ENCODE measurements around the gene BASP1.
A peak's percentile ranks its signal among the peaks of the same experiment; 100 is the strongest.

BASP1 gene, protein sequence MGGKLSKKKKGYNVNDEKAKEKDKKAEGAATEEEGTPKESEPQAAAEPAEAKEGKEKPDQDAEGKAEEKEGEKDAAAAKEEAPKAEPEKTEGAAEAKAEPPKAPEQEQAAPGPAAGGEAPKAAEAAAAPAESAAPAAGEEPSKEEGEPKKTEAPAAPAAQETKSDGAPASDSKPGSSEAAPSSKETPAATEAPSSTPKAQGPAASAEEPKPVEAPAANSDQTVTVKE

DNA sequence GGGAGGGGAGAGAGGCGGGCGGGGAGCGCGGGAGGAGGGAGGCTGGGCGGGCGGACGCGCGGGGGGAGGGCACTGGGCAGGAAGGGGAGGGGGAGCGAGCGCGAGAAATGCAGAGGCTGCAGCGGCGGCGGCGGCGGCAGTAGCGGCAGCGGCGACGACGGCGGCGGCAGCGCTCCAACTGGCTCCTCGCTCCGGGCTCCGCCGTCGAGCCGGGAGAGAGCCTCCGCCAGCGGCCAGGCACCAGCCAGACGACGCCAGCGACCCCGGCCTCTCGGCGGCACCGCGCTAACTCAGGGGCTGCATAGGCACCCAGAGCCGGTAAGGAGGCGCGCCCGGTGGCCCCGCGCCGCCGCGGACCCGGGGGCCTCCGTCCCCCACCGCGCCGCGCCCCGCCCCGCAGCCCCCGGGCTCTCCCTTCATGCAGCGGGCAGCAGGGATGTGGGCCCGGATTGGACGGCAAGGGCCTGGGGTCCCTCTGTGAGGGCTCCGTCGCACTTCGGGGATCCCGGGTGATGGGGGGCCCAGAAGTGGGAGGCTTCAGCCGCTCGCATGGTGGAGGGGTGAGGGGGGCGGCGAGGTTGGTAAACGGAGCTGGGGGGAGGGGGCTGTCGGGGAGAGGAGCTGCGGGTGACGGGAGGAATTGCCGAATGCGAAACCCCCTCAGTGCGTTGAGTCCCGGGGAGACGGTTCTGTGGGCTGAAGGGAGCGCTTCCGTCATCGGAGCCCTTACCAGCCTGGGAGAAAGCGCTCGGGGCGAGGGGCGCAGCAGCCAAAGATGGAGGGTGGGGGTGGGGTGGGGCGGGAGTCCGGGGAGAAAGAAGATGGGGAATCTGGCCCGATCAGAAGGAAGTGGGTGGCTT lies at the start of gene BASP1:
BASP1 (plus strand) TSS at position 139 of the 860 bp plus-strand sequence. CDS start 57,586 bp downstream, outside the sequence.
- DNase-seq (ENCODE audit: low read depth): peak; percentile 71

DNA sequence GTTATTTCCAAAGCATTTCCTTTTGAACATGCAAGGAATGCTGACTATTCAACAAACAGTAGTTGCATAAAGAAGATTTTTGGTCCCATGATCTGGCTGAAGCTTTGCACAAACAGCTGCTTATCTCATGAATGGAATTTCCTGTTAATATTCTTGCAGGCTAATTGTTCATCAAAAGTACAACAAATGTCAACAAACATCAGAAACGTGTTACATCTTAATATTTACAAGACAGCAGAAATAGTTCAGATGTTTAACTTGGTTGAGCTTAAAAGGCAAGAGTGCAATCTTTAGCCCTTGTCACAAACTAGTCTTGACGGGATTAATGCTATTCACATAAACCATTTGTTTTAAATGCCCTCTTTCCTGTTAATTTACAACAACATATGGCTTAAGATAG lies 47.9 kb upstream of the BASP1 start:
- no peak for DNase-seq (ENCODE audit: low read depth)

DNA sequence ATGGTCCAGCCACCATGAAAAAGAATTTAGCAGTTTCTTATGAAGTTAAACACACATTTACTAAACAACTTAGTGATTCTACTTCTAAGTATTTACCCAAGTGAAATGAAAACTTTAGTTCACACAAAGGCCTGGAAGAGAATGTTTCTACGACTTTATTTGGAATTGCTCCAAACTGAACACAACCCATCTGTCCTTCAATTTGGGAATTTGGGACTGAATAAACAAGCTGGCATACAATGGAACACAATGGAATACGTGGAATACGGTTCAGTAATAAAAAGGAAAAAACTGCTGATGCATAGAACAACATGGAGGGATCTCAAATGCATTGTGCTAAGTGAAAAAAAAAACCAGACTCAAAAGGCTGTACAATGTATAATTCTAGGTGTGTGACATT lies 44.6 kb upstream of the BASP1 start:
- DNase-seq (ENCODE audit: low read depth): no peak

DNA sequence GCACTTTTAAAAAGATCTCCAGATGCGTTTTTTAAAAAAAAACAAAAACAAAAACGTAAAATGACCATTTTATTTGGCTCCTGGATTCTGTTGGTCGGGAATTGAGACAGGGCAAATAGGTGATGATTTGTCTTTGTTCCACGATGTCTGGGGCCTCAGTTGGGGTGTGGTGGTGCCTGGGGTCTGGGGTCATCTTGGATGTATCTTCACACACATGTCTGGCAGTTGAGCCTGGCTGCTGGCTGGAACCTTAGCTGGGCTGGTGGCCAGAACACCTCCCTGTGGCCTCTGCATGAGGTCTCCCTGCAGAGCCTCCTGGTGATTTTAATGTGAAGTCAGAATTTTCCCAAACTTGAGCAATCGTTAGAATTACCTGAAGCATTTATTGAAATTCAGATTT lies 42.5 kb upstream of the BASP1 start:
- DNase-seq (ENCODE audit: low read depth): no peak

DNA sequence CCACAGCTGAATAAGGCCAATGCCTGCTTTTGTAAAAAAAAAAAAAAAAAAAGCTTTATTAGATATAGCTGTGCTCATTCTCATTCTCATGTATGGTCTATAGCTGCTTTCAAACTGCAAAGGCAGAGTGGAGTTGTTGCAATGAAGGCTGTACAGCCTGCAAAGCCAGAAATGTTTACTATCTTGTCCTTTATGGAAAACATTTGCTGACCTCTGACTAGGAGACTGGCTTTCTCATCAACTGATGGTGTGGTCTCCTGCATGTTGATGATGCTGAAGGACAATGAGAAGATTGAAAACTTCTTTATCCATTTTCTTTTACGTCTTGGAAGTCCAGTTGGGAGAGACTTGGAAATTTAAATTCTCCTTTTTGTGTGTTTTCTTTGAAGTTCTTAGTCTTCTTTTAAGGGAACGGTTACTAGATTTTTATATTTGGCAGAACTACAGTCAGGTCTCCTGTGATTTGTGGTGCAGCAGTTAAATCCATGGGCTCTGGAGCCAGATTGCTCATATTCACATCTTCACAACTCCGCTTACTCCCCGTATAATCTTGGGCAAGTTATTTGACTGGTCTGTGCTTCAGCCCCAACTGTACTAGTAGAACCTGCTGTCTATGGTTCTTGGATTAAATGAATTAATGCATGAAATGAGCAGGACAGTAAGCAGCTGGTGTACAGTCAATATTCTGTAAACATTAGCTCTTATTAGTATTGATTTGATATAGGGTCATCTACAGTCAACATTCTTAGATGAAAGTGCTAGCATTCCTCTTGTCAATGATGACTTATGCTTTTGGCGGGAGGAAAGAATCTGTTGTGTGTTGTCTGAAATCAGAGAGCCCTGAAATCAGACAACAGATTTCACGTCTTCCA lies 39.7 kb upstream of the BASP1 start:
- DNase-seq (ENCODE audit: low read depth): no peak

DNA sequence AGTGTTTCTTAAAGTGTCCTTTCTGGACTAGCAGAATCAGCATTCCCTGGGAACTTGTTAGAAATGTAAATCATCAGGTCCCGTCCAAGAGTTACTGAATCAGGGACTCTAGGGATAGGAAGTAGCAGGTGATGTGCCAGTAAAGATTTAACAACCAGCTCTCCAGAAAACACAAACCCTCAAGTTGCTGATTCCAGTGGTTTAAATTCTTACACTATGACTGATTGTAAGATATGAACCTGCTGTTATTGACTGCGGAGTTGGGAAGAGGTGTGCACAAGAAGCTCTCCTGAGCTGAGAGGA lies 39.1 kb upstream of the BASP1 start:
- DNase-seq (ENCODE audit: low read depth): no peak

DNA sequence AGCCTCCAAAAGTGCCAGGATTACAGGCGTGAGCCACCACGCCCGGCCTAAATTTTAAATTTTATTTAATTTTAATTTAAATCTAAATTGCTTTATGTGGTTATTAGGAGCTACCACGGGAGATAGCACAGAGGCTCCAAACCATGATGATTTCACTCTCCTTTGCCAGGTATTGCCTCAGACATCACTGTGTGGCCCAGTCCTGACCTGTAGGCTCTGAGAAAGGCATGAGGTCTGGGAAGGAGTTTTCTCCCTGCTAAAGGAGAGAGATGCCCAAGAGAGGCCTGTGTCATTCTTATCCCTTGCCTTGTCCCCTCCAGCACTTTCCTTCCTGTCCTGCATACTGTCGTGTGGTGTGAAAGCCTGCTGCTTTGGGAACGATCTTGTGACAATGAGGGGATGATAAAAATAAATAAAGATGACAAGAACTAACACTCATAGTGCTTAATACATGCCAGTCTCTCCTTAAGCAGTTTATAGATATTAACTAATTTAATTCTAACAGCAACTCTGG lies 37.0 kb upstream of the BASP1 start:
- no peak for DNase-seq (ENCODE audit: low read depth)

DNA sequence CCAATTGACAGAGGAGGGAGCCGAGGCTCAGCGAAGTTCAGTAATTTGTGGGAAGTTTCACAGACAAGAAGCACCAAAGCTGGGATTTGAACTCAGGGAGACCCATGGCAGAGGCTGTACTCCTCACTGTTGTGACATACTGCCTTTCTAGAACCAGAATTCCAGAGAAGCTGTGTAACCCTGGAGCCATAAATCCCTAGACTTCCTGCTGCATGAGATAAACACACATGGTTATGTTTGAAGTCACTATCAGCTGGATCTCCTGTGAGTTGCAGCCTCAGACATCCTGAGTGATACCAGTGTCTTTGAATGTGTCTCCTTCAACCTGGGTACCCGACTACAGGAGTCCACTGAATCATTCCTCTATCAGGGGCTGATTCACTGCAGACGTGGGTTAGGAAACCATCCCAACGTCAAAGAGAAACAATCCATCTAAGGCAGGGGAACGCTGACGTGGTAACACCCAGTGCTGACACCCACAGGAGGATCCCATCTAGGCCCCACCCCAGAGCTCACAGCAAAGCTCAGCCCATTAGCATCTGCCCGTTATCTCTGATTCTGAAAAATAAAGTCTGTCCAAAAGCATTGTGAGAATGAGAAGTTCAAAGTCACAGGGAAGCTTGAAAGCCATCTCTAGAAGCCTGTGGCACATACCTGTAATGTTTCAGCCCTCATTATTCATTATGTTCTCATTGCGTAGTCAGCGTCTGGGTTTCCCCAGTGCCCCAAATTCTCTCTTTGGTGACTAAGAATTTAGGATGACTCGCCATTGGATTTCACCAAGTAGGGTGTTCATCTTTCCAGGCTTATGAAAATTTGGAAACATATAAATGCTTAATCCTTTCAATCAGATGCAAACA lies 36.3 kb upstream of the BASP1 start:
- DNase-seq (ENCODE audit: low read depth): peak; percentile 76

DNA sequence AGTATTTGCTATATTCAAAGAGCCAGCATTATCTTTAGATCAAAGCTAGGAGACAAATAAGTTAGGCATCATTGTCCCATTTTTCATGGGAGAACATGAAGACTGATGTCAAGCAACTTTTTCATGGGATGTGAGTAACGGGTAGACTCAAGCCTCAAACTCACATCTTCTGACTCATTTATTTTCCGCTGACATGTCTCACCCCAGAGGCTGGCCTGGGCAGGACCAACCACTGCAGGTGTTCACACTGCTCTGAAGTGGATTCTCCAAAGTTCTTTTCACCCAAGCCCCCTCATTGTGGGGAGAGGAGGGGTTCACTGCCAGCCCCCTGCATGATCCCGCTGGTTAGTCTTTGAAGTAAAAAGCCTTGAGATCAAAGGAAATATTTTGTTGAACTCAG lies 34.9 kb upstream of the BASP1 start:
- no peak for DNase-seq (ENCODE audit: low read depth)

DNA sequence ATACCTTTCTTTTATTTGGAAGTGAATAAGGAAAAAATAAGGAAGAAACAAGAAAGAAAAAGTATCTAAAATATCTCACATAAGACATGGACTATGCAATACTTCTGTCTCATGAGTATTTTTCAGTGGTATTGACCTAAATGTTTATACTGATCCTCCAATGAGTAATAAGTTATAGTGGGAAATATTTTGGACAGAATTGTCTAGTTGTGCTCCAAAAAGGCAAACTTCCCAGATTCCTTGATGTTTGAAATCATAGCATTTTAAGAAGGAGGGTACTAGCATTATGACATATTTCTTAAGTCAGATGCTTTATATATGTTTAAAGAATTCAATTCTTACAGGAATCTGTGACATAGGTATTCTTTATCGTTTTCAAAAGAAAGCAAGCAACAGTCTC lies 34.5 kb upstream of the BASP1 start:
- DNase-seq (ENCODE audit: low read depth): no peak

DNA sequence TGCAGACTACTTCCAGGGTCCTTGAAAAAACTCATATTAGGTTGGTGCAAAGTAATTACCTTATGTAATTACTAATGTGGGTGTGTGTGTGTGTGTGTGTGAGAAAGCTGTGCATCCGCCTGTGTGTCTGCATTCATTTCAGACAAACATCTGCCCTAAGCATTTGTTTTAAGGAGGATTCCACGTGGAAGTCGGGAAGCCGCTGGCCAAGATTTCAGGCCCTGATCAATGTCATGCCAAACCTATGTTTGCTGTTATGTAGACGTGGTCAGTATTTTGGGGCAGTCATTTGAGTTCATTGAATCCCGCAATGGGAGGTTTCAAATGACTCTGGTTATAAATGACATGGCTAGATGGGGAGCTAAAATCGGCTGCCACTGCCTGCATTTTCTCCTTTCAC lies 33.6 kb upstream of the BASP1 start:
- no peak for DNase-seq (ENCODE audit: low read depth)

DNA sequence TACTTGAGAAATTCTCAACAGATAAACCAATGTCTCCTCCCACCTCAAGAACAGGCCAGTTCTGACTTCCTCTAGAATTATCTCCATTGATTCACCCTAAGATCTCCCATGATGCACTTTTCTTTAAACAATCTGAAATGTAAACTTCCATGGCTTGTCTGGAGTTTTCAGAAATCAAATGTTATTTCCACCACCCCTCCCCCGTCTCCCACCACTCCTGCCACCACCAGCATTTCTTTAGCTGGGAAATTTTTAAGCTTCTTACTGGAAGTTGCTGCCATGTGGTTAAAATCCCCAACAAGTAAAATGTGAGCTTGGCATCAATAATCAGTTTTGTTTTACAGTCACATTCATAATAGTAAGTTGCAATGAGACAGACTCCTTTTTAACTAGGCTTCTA lies 32.8 kb upstream of the BASP1 start:
- DNase-seq (ENCODE audit: low read depth): no peak

DNA sequence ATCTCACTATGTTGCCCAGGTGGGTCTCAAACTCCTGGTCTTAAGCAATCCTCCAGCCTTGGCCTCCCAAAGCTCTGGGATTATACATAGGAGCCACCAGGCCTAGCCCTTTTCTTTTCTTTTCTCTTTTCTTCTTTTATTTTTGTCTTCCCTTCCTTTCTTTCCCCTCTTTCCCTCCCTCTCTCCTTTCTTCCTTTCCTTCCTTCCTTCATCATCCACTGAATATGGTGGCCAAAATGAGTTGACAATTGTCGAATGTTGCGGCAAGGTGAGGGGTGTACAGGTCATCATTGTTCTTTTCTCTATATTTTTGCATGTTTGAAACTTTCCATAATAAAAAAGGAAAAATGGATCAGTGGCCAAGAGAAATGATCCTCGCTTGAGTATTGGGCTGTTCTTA lies 32.1 kb upstream of the BASP1 start:
- no peak for DNase-seq (ENCODE audit: low read depth)

DNA sequence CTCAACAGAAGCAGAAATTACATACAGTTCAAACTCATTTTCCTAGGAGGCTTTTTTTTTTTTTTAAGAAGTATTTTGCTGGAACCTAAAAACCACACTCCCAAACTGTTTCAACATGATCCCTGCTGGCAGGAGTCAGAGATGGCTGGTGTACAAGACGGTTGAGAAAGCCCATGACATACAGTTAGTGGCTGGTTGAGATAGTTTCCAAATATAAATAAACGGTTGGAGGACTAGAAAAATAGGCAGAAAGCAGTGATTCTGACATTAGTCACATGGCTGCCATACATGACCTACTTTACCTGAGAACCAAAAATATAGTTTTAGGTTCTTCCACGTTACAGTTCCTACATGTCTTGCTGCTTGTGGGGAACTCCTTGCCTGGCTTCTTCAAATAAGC lies 31.7 kb upstream of the BASP1 start:
- DNase-seq (ENCODE audit: low read depth): peak; percentile 96

DNA sequence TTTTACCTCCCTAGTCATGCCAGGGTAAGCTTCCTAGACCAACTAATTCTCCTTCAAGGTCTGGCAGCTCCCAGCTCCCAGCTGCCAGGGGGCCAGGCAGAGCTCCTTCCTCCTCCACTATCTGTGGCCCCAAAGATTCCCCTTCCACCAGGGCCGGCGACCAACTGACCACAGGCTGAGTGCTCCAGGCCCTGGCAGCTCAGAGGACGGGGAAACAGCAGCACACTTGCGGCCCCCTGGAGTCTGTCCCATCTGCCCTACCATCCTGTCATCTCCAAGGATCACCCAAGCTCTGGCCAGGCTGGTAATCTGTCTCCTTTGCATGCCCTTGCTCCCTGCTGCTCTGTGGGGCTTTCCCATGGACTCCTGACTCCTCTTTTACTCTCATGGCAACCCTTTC lies 31.2 kb upstream of the BASP1 start:
- DNase-seq (ENCODE audit: low read depth): no peak

DNA sequence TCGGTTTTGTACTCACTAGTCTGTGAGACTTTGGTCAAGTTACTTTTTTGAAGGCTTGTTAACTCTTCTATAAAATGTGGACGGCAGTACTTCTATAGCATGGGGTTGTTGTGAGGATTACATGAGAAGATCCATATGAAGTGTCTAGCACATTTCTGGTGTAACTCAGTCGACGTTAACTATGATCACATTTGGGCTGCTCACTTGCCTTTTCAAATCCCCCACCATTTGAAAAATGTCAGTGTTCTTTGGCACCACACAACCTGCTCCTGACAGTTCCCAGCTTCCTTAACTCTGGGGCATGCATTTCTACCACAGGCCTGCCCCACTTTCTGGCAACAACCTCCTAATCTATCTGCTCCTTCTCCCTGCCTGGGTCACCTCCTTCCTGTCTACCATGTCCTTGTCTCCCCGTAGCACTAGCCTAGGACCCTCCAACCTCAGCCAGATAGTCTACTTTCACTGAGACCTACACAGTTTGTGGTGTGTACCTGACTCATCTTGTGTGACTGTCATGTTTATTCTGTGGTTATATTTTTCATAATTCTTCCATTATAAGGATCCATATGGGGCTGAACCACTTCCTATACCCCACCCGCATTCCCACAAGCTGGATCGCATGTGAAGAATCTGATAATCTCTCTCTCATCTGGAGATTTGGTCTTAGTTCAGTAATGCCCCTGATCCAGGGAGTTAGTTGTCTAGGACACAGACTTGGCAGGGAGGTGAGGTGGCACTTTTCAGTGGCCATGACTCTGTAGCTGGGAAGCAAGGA lies 30.2 kb upstream of the BASP1 start:
- no peak for DNase-seq (ENCODE audit: low read depth)

DNA sequence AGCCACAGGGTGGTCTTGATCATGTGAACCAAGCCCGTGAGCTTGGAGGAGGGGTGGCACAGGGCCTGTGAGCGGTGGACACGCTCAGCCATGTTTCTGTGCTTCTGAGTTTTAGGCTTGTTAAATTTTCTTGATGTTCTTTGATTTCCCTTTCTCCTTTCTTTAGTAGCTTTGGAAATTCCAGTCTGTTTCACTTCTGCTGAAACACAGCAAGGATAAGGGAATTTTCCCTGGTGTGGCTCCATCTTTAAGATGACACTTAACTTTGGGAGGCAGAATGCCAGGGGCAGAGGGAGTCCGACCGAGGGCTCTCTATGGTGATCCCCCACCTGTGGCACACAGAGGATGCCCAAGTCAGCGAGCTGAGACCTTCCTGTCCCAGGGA lies 29.7 kb upstream of the BASP1 start:
- no peak for DNase-seq (ENCODE audit: low read depth)

DNA sequence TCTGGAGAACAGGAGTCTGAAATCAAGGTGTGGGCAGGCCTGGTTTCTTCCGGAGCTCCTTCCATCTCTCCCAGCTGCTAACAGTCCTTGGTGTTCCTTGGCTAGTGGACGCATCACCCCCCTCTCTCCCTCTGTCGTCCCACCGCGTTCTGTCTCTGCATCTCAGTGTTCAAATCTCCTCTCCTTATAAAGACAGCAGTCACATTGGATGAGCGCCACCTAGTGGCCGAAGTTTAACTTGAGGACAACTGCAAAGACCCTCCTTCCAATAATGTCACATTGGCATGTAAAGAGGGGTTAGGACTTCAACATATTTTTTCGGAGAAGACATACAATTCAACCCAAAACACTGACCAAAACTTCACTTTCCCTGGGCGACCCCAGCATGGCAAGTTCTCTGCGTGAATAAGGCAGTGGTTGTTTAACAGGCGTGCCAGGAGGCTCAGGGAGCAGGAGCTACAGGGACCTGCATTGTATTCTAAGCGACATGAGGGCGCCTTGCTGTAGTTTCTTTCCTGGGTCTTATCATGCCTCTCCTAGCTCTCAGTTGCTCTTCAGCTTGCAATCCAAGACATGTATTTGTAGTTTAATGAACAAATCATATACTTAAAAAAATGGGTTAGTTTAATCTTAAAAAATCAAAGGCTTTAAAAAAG lies 27.9 kb upstream of the BASP1 start:
- no peak for DNase-seq (ENCODE audit: low read depth)

DNA sequence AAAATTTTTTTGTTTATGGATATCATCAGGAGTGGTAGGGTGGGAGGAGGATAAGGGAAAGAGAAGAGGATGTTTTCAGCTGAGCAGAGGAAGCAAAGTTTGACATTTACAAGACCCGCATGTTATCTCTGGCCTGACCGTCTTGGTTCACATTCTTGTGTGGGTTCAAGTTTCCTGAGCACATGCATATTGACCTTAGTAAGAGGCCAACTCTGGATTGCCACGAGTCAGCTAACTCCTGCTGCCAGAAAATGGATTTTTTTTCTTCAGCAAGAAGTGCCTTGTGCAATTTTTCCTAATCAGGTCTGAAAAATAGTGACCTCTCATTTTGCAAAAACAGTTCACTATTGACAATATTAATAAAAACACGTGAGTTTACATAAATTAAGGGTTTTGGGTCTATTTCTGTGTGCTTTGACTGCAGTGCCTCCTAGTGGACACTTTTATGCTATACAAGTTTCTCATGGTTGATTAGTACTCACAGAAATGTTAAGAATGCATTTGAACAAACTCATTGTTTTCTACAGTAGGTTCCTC lies 27.1 kb upstream of the BASP1 start:
- no peak for DNase-seq (ENCODE audit: low read depth)

DNA sequence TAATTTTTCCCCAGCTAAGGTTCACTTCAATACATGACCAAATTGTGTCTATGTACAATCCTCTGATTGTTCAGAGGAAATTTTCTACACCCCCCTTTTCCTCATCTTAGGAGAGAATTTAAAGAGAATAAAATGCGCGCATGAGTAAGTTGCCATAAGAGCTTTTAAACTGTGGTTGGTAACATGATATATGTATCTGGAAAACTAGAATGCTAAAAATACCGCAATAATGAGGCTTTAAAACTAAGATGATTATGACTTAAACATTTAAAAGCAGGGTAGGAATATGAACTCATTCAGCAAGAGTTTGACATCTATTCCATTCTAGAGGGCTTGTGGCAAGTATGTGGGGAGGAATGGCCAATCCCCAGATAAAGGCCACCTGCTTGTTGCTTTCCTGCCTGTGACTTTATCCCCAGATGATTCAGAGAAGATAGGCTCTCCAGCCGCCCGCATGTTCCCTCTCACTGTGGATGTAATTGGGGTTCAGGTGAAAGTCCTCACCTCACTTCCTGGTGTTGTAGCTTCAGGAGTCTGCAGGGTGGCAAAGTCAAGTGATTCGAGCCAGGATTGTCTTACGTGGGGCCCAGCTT lies 26.5 kb upstream of the BASP1 start:
- no peak for DNase-seq (ENCODE audit: low read depth)
